OCI-LY3 (cell line): ENCODE data around the gene ADGRV1.

ENCODE experiments used
- H2AFZ ChIP-seq: fragments of 200-600, 300-600 bp; shearing (Covaris generic); 2 replicates; pipeline ENCODE4 v1.6.0; 2014; ENCODE audit warnings: antibody characterized with exemption, low read depth, low read length
- H3K27ac ChIP-seq: fragments of 200-600, 300-600 bp; sonication (generic); 2 replicates; pipeline ENCODE4 v1.5.1; 2014; ENCODE audit warnings: mild to moderate bottlenecking, low read length, moderate library complexity, mixed read lengths
- H3K27me3 ChIP-seq: fragments of 200-600, 300-600 bp; sonication (generic); 2 replicates; pipeline ENCODE4 v1.6.1; 2014; ENCODE audit warnings: low read depth, low read length, mixed read lengths
- H3K36me3 ChIP-seq: fragments of 200-600, 300-600 bp; sonication (generic); replicated peaks from 2 replicates; pipeline ENCODE3; 2014; ENCODE audit warnings: low read depth, low read length, mixed read lengths
- H3K4me1 ChIP-seq: fragments of 300-600, 200-600 bp; sonication (generic); 2 replicates; pipeline ENCODE4 v1.6.1; 2014; ENCODE audit warnings: low read length, mixed read lengths
- H3K4me2 ChIP-seq: fragments of 200-600, 300-600 bp; sonication (generic); 2 replicates; pipeline ENCODE4 v1.6.1; 2014; ENCODE audit warnings: low read length, mixed read lengths
- H3K4me3 ChIP-seq: fragments of 300-600, 200-600 bp; sonication (generic); 2 replicates; pipeline ENCODE4 v1.5.1; 2014; ENCODE audit warnings: antibody characterized with exemption, mild to moderate bottlenecking, low read length, moderate library complexity
- H3K79me2 ChIP-seq: fragments of 300-600, 200-600 bp; shearing (Covaris generic); 2 replicates; pipeline ENCODE4 v1.6.1; 2014; ENCODE audit warnings: mild to moderate bottlenecking, low read length, mixed read lengths
- H3K9ac ChIP-seq: fragments of 300-600, 200-600 bp; shearing (Covaris generic); 2 replicates; pipeline ENCODE4 v1.6.0; 2014; ENCODE audit warnings: mild to moderate bottlenecking, low read length, moderate library complexity
- H3K9me3 ChIP-seq: fragments of 200-600, 300-600 bp; shearing (Covaris generic); 2 replicates; pipeline ENCODE4 v1.6.1; 2014; ENCODE audit warnings: low read length, mixed read lengths; ENCODE audit not compliant: insufficient read depth
- H4K20me1 ChIP-seq: fragments of 200-600, 300-600 bp; sonication (generic); 2 replicates; pipeline ENCODE4 v1.6.1; 2016; ENCODE audit warnings: low read length, mixed read lengths; ENCODE audit not compliant: insufficient read depth
- CTCF ChIP-seq: fragments of 200-600, 300-600 bp; sonication (generic); IDR thresholded peaks from 2 replicates; pipeline ENCODE4 v1.5.1; 2014; ENCODE audit warnings: antibody characterized with exemption, low read length, low read depth
- EZH2phosphoT487 ChIP-seq: fragments of 200-600 bp; shearing (Covaris generic); IDR thresholded peaks from 2 replicates; pipeline ENCODE4 v1.6.1; 2018; ENCODE audit warnings: antibody characterized with exemption, mixed run types, low read depth

Gene ADGRV1

GRCh38 chr5:90888511-90889324 lies 330.1 kb downstream of the ADGRV1 start:
- Histone ChIP-seq H3K9ac (no peak overlapping the region), H3K36me3 (no peaks in the 10 kb centered on the region), H3K79me2 (no peaks in the 10 kb centered on the region), H3K9me3 (no peaks in the 10 kb centered on the region), H3K27ac (no peak overlapping the region), H3K4me1 (no peaks in the 10 kb centered on the region), H3K4me3 (no peak overlapping the region), H4K20me1 (no peaks in the 10 kb centered on the region), H2AFZ (no peak overlapping the region), H3K4me2 (no peak overlapping the region), H3K27me3 (no peaks in the 10 kb centered on the region)
- no peak for TF ChIP-seq EZH2phosphoT487
- TF ChIP-seq CTCF = no peak

- Histone ChIP-seq H3K27ac (no peak overlapping the region), H3K79me2 (no peaks in the 10 kb centered on the region), H3K9me3 (no peaks in the 10 kb centered on the region), H3K4me1 (no peaks in the 10 kb centered on the region), H3K9ac (no peak overlapping the region), H3K36me3 (no peaks in the 10 kb centered on the region), H4K20me1 (no peaks in the 10 kb centered on the region), H3K27me3 (no peaks in the 10 kb centered on the region), H3K4me3 (no peak overlapping the region), H2AFZ (no peak overlapping the region), H3K4me2 (no peak overlapping the region)
- no peak for TF ChIP-seq CTCF
- no peak for TF ChIP-seq EZH2phosphoT487
Observed at GRCh38 chr5:90889325-90889600, 330.7 kb downstream of the ADGRV1 start.

- Histone ChIP-seq H2AFZ (no peak overlapping the region), H4K20me1 (no peaks in the 10 kb centered on the region), H3K36me3 (no peaks in the 10 kb centered on the region), H3K27ac (no peak overlapping the region), H3K79me2 (no peaks in the 10 kb centered on the region), H3K4me3 (no peak overlapping the region), H3K9ac (no peak overlapping the region), H3K27me3 (no peaks in the 10 kb centered on the region), H3K9me3 (no peaks in the 10 kb centered on the region), H3K4me1 (no peaks in the 10 kb centered on the region), H3K4me2 (no peak overlapping the region)
- TF ChIP-seq EZH2phosphoT487 = no peak
- no peak for TF ChIP-seq CTCF
Observed at GRCh38 chr5:90890180-90890579, 331.6 kb downstream of the ADGRV1 start.

GRCh38 chr5:90894866-90895420 lies 336.3 kb downstream of the ADGRV1 start:
- H2AFZ ChIP-seq = no peak overlapping the region

More at GRCh38 chr5:90894866-90895420, 336.3 kb downstream of the ADGRV1 start:
- no peak overlapping the region for H3K27ac ChIP-seq
- H3K27me3 ChIP-seq = no peaks in the 10 kb centered on the region
- H3K9me3 ChIP-seq = no peaks in the 10 kb centered on the region
- H4K20me1 ChIP-seq = no peaks in the 10 kb centered on the region
- no peak overlapping the region for H3K4me3 ChIP-seq
- TF ChIP-seq EZH2phosphoT487 (no peak), CTCF (no peak)
- peaks cover 17% of the 10 kb centered on the region for H3K4me1 ChIP-seq
- H3K9ac ChIP-seq = no peak overlapping the region
- no peak overlapping the region for H3K4me2 ChIP-seq
- no peaks in the 10 kb centered on the region for H3K79me2 ChIP-seq
- H3K36me3 ChIP-seq = no peaks in the 10 kb centered on the region
